CD4-positive, alpha-beta T cell treated with Interferon alpha-2 for 1 hour (primary cell): ENCODE measurements around the gene ZBTB42.

Source experiments
- DNase-seq, 2 donors: peaks; one replicate each; pipeline ENCODE4 v3.0.0-alpha.2; 2020 to 2022

ZBTB42 gene

DNA sequence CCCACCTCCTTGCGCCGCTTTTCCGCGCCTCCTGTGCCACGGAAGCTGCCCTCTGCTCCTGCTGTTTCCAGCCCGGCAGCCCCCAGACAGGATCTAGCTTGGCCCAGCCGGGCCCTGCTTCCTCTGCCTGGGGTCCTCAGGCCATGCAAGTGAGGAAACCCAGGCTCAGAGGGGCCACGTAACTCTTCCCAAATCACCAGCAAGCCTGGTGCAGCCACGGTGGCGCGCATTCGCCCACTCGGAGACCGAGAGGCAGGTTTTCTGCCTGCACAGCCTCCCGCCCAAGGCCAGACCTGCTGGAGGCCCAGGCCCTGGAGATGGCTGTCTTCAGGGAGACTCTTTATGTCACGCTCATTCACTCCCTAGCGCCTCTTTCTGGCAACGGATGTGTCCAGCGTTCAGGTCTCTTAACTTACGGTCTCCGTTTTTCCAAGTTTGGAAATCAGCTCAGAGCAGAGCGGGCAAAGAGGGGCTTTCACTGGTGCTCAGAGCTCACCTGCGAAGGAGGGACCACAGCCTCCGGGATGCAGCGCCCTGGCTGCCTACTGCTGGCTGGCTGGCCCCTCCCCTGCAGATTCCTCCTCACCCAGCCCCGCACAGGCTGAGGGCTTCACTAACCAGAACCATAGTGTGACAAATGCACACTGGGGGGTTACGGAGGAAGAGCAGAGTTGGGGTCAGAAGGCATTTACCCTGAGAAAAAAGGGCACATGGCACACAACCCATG lies 43.6 kb downstream of the ZBTB42 start:
- no peak for DNase-seq

DNA sequence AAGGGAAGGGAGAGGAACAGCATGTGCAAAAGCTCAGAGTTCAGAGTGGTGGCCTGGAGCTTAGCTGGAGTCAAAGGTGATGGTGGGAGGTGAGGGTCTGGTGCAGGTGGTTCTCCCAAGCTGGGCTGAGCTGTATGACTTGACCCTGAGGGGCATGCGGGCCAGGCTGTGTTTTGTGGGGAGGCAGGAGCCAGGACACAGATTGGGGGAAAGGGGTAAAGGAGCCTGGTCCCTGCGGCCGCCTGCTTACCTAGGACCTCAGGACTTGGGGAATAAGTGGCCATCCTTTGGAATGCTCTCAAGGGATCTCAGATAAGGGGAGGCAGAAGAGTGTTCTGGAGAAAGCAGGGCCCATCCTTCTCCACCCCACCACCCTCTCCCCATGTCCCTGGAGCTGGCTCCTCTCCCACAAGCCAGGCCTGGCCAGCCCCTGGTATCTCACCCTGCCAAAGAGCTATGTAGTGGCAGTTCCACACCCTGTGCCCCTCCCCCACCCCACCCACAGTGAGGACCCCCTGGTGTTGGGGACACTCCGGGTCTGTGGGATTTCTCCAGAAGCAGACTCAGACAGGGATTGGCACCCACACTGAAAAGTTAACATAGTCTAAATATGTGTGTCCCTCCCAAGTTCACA lies 44.2 kb downstream of the ZBTB42 start:
- DNase-seq = no peak

DNA sequence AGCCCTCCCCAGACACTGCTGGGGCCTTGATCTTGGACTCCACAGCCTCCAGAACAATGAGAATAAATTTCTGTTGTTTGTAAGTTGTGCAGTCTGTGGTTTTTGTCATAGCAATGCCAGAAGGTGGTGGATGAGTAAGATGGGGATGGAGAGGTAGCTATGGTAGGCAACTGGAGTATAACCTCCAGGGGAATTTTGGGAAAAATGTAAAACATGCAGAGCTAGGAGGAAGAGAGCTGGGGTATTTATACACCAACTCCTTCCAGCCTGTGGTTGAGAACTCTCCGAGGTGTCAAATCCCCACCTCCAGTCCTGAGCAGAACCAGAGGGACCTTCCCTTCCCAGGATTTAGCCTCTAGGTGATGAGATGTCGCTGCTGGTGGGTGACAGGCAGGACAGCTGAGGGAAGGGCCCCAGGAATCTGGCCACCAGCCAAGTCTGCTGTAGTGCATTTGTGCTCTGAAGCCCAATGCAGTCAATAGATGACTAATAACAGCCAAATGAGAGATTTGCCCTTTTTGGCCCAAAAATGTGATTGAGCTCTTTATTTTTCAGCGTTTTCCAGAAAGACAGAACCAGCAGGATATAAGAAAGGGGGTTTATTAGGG lies 45.0 kb downstream of the ZBTB42 start:
- DNase-seq = no peak

DNA sequence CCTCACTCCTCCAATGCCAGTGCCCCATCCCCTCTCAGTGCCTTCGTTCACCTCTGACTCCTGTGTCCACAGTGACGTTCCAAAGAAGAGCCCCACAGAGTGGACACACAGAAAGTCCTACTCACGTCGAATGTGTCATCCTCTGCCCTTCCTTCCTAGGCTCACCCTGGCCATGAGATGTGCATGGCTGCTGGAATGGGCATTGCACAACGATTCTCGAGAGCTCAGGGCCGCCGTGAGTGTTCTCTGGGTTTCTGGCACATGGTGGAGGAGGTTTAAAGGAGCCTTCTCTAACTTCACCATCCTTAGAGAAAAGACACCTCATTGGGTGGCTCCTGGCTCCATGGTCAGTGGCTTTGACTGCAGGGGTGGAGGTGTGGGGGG lies 51.4 kb downstream of the ZBTB42 start:
- no peak for DNase-seq
